Measurements from ENCODE around the gene UROC1.

Gene UROC1

GRCh38 chr3:126516152-126516935 lies 1.2 kb downstream of the UROC1 start:
- DNase-seq: no peak

DNA sequence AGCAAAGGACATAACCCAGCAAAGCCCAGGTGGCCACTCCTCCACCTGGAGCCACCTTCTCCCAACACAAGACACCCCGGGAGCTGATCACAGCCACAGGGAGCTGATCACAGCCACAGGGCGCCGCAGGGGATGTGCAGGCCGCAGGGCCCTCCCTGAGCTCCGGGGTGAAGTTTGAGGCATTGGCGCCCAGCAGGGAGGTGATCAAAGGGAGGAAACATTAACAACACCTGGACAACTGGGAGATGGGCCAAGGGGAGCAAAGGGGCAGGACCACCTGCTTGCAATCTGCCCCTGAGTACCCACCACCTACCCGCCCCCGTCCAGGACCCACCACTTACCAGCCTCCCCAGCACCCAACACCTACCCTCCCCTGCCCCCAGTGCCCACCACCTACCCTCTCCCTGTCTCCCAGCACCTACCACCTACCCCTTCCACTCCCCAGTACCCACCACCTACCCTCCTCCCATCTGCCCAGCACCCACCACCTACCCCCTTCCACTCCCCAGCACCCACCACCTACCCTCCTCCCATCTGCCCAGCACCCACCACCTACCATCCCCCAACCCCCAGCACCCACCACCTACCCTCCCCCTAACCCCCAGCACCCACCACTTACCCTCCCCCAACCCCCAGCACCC lies 2.4 kb downstream of the UROC1 start:
- no peak for DNase-seq

DNA sequence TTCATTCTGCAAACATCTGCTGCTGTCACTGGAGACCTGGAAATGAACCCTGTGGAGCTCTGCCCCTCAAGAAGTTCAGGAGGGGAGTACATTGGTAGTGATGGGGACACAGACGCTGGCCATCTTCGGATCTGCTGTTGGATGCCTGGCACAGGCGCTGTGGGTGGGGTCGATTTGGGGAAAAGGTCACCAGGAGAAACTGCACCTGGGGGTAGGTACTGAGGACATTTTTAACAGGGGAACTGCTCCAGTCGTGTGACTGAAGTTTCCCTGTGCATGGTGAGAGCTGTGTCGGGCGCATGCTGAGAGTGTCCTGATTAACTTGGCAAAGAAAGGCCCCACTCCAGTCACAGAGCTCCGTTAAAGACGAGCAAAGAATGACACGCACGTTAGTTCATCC lies 3.4 kb downstream of the UROC1 start:
- no peak for DNase-seq

GRCh38 chr3:126512916-126513650 lies 4.5 kb downstream of the UROC1 start:
- DNase-seq: no peak

DNA sequence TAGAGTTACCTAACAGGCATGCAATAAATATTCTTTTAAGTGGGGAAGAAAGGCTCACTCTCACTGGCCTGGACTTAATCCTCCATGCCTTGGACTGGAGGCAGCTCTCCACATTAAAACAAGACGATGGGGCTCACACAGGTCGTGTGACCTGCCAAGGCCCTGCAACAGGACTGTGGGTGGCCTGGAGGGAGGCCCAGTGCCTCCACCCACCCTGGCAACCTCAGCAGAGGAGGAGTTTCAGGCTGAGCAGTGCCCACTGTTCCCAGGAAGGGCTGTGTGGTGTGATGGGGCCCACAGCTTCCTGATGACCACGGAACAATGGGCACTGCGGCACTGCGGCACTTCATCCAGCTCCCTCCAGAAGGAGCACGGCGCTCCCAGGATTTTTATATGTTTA lies 5.5 kb downstream of the UROC1 start:
- no peak for DNase-seq

DNA sequence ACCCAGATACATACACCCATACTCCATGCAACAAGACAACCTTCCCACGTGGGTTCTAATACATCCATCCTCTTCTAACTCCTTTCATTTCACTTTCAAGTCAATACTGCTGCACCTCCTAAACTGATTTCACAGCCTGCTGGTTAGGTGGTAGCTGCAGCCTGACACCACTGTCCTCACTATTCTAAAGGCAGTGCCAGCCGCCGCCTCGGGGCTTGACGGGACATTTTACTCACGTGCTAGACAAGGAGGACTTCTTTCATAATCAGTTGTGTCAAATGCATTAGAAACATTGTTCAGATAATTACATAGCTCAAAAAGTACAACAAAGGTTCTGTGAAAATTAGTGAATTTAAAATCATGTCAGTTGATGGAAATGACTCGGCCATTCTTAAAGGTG lies 6.3 kb downstream of the UROC1 start:
- DNase-seq: no peak

- no peak for DNase-seq
These were observed 7.2 kb downstream of the UROC1 start for GRCh38 chr3:126510308-126510910.

DNA sequence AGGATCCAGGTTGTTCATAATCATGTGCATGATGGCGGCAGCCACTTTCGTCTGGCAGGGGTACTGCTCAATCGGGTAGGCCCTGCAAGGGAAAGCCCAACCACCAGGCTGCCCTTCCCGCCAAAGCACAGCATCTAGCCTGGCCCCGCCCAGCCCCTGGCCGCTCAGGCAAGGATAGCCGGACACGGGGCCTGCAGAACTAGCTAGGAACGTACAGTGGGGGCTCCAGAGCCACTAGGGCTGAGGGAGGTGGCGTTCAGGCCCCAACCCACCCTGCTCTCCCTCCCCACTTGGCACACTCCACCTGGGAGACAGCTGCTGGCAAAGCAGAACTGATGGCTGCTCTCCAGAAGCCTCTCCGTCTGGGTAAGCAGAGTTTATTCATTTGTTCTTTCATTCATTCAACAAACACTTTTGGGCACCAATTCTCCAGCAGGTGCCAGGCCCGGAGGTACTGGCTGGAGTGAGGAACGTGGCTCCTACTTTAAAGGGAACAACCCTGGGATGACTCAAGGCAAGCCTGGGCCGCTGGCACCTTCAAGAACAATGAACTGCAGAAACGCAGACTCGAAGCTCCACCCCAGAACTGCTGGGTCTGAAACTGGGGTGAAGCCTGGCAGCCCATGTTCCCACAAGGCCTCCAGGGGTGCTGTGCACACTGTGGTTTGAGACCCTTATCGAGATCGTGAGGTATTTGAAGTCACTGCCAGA lies 7.8 kb downstream of the UROC1 start:
- DNase-seq: no peak

DNA sequence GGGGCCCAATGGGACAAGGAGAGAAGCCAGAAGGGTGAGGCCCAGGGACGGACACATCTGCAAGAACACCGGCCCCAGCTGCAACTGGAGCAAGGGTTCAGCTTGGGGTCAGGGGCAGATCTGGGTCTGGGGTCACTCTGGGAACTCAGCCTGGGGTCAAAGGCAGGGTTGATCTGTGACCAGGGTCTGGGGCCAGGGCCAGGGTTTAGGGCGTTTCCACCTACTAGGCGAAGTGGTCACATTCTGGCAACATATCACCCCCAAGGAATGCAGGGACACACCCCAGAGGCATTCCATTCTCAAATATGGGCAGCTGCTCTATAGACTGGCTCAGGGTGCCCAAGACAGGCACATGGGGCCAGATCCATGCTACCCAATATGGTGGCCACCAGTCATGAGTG lies 9.0 kb downstream of the UROC1 start:
- DNase-seq: no peak

GRCh38 chr3:126507886-126508285 lies 9.7 kb downstream of the UROC1 start:
- no peak for DNase-seq

- no peak for DNase-seq
These were observed 13.9 kb downstream of the UROC1 start for GRCh38 chr3:126503701-126504100.

GRCh38 chr3:126502656-126503055 lies 14.9 kb downstream of the UROC1 start:
- DNase-seq: no peak

DNA sequence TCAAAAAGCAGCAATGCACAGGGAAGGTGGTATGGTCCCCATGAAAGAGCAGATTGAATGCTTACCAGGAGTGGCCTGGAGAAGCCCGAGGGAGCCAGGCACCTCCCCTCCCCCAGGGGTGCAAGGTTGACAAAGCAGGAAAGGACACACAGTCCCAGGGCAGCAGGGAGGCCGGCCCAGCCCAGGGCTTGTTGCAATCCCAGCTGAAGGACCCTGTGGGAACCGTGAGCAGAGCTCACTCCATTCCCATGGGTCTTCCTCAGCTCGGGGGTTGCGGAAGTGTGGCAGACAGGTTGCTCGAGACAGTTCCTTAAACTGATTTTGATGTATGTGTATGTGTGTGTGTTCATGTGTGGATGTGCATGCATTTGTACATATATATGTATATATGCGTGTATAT lies 15.8 kb downstream of the UROC1 start:
- DNase-seq: no peak

GRCh38 chr3:126501054-126501453 lies 16.5 kb downstream of the UROC1 start:
- DNase-seq: no peak

DNA sequence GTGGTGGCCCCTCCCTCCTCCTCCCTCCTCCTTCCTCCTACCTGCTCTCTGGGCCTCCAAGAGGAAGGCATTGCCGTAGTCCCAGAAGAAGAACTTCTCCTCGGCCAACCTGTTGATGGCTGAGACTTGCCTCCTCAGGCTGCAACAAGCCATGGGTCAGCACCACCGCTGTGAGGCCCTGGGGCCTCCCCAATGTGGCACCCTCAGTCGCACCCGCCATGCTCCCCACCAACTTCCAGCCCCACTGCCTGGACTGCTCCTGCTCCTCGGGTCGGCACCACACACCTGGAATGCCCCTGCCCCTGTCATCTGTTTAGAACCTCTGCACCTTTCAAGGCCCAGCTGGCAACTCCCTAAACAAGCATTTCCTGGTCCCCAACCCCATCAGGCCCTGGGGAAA lies 17.6 kb downstream of the UROC1 start:
- DNase-seq: no peak

GRCh38 chr3:126499401-126499800 lies 18.2 kb downstream of the UROC1 start:
- DNase-seq: no peak

- no peak for DNase-seq
These were observed 18.6 kb downstream of the UROC1 start for GRCh38 chr3:126498929-126499328.

- DNase-seq: no peak
These were observed 19.1 kb downstream of the UROC1 start for GRCh38 chr3:126498461-126498860.

DNA sequence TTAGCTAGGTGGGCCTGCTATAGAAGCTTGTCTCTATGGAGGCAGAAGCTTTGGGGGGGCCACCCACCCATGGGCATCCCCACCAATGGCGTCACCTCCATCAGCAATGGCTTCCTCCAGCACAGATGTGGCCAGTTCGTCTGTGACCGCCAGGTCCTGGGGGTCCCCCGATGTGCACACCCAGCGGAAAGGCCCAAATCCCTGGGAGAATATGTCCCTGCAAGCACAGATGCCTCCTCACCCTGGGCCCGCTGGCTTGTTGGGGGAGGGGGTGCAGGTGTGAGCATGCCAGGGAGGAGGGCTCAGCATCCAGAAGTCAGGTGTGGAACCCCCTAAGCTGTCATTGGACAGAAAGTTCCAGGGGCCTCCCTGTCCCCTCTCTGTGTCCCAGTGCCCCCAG lies 19.6 kb downstream of the UROC1 start:
- no peak for DNase-seq

- no peak for DNase-seq
These were observed 20.4 kb downstream of the UROC1 start for GRCh38 chr3:126496894-126497850.

DNA sequence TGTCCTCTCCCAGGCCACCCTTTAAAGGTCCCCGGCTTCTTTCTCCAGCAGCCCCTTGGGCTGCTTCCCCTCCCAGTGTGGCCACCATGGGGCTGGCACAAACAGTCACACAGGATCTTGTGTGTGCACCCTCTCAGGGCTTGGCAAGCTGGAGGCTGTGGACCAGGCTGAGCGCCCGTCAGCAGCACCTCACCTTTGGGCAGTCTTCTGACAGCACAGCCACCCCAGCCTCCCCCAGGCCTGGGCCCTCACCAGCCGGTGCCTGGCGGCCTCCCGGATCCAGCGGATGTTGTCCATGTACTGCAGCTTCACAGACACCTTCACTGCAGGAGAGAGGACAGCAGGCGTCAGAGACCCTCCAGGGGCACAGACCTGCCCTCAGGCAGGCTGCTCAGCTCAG lies 21.8 kb downstream of the UROC1 start:
- DNase-seq: no peak

GRCh38 chr3:126494970-126495230 lies 22.7 kb downstream of the UROC1 start:
- no peak for DNase-seq
